NB4 (cell line): ENCODE data around the gene TAF11L9.
"Not testable (repeated sequence)": the region's sequence is repeated elsewhere in the genome, so short reads cannot be mapped to it uniquely, and the experiment has no call there.

ENCODE experiments used
- CTCF ChIP-seq: IDR thresholded peaks from one replicate; pipeline ENCODE4 v1.5.1; 2012; ENCODE audit warnings: low read depth, low read length
- POLR2A ChIP-seq: IDR thresholded peaks from 2 replicates; pipeline ENCODE4 v1.6.1; 2011; ENCODE audit warnings: mild to moderate bottlenecking; ENCODE audit not compliant: insufficient read length; ENCODE audit errors: extremely low read depth

- TF ChIP-seq CTCF, POLR2A: not testable (repeated sequence)
These were observed 37.6 kb upstream of the TAF11L9 start, which contains the start of gene TAF11L13 for GRCh38 chr5:17631788-17632187.
